Retinal pigment epithelial cell (primary cell): ENCODE results near the gene NCBP3.
A peak's percentile ranks its signal among the peaks of the same experiment; 100 is the strongest.
"Not testable (repeated sequence)": the region's sequence is repeated elsewhere in the genome, so short reads cannot be mapped to it uniquely, and the experiment has no call there.

Experiments
- DNase-seq: peaks from one replicate; pipeline ENCODE4 v3.0.0-alpha.2; 2010; ENCODE audit warnings: low read depth
- H3K4me3 ChIP-seq: 2 replicates; pipeline ENCODE4 v1.5.1; 2011; ENCODE audit warnings: mild to moderate bottlenecking, low read length, control low read depth, moderate library complexity
- CTCF ChIP-seq: conservative IDR thresholded peaks from 2 replicates; pipeline ENCODE4 v1.5.1; 2011; ENCODE audit warnings: low read depth, low read length, control low read depth, inconsistent platforms

The NCBP3 gene

GRCh38 chr17:3847165-3847670 lies 1.2 kb upstream of the NCBP3 start:
- DNase-seq = no peak
- no peak overlapping the region for H3K4me3 ChIP-seq
- TF ChIP-seq CTCF = no peak

- DNase-seq = no peak
- no peak for TF ChIP-seq CTCF
- peak overlapping the region; percentile 15 for H3K4me3 ChIP-seq
Observed at GRCh38 chr17:3846437-3847164, 555 bp upstream of the NCBP3 start.

- DNase-seq = no peak
- no peak for TF ChIP-seq CTCF
Observed at GRCh38 chr17:3845291-3845620, 790 bp downstream of the NCBP3 start.

GRCh38 chr17:3844556-3844955 lies 1.5 kb downstream of the NCBP3 start:
- DNase-seq, H3K4me3 ChIP-seq: not testable (repeated sequence)

More at GRCh38 chr17:3845291-3845620, 790 bp downstream of the NCBP3 start:
- peak overlapping the region; percentile 88 for H3K4me3 ChIP-seq

GRCh38 chr17:3843935-3844516 lies 2.0 kb downstream of the NCBP3 start:
- no peak for DNase-seq
- TF ChIP-seq CTCF = peak; percentile 79
- no peak overlapping the region for H3K4me3 ChIP-seq

GRCh38 chr17:3838206-3838605 lies 7.8 kb downstream of the NCBP3 start:
- TF ChIP-seq CTCF = no peak
- DNase-seq = no peak
- H3K4me3 ChIP-seq = no peak overlapping the region

GRCh38 chr17:3836551-3836950 lies 9.5 kb downstream of the NCBP3 start:
- DNase-seq = no peak
- no peak for TF ChIP-seq CTCF
- no peak overlapping the region for H3K4me3 ChIP-seq
